Neural cell (in vitro differentiated cells): ENCODE results near the gene TRPM7.

ENCODE experiments used
- EZH2 ChIP-seq: fragments of 200-600, 300-800 bp; shearing (Covaris generic), sonication (generic); IDR thresholded peaks from 2 replicates; pipeline ENCODE4 v1.6.1; 2014; ENCODE audit warnings: antibody characterized with exemption, low read length, borderline replicate concordance, mild to moderate bottlenecking; ENCODE audit not compliant: insufficient read depth, poor library complexity, severe bottlenecking
- SMC3 ChIP-seq: fragments of 450-650 bp; conservative IDR thresholded peaks from 2 replicates; pipeline ENCODE4 v1.6.1; 2014; ENCODE audit warnings: antibody characterized with exemption, mild to moderate bottlenecking, moderate library complexity; ENCODE audit not compliant: poor library complexity
- TF ChIP-seq, protein P1 (sequence below): fragments of 450-650 bp; IDR thresholded peaks from 2 replicates; pipeline ENCODE4 v1.5.1; 2014; ENCODE audit warnings: antibody characterized with exemption, mild to moderate bottlenecking, moderate library complexity; ENCODE audit not compliant: poor library complexity, severe bottlenecking

DNA sequence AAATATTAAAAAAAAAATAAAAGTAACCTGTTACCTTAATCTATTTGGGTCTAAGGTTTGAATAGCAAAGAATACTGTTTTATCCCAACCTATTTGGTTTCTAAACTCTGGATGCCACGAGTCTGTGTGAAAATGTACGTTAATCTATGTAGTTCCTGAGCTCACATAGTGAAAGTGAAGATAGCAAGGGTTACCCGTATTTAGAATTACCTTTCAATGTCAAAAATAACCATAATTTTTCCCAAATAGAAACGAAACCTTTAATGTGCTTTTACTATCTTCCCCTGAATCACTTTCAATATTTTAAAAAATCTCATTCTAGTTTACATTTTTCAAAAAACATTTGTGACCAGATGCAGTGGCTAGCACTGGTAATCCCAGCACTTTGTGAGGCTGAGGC lies 134.4 kb downstream of the TRPM7 start:
- TF ChIP-seq, protein P1, sequence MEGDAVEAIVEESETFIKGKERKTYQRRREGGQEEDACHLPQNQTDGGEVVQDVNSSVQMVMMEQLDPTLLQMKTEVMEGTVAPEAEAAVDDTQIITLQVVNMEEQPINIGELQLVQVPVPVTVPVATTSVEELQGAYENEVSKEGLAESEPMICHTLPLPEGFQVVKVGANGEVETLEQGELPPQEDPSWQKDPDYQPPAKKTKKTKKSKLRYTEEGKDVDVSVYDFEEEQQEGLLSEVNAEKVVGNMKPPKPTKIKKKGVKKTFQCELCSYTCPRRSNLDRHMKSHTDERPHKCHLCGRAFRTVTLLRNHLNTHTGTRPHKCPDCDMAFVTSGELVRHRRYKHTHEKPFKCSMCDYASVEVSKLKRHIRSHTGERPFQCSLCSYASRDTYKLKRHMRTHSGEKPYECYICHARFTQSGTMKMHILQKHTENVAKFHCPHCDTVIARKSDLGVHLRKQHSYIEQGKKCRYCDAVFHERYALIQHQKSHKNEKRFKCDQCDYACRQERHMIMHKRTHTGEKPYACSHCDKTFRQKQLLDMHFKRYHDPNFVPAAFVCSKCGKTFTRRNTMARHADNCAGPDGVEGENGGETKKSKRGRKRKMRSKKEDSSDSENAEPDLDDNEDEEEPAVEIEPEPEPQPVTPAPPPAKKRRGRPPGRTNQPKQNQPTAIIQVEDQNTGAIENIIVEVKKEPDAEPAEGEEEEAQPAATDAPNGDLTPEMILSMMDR: no peak
- no peak for TF ChIP-seq EZH2
- TF ChIP-seq SMC3: no peak
